Medulla oblongata (tissue), 1 donor: ENCODE data around the gene CETP.
A peak's percentile ranks its signal among the peaks of the same experiment; 100 is the strongest.
"Not testable (repeated sequence)": the region's sequence is repeated elsewhere in the genome, so short reads cannot be mapped to it uniquely, and the experiment has no call there.

Source experiments
- DNase-seq: peaks from one replicate; pipeline ENCODE4 v3.0.0-alpha.2; 2015; ENCODE audit errors: extremely low spot score

The CETP gene

GRCh38 chr16:56956756-56957155 is 5.0 kb upstream of the CETP start:
- no peak for DNase-seq

DNA sequence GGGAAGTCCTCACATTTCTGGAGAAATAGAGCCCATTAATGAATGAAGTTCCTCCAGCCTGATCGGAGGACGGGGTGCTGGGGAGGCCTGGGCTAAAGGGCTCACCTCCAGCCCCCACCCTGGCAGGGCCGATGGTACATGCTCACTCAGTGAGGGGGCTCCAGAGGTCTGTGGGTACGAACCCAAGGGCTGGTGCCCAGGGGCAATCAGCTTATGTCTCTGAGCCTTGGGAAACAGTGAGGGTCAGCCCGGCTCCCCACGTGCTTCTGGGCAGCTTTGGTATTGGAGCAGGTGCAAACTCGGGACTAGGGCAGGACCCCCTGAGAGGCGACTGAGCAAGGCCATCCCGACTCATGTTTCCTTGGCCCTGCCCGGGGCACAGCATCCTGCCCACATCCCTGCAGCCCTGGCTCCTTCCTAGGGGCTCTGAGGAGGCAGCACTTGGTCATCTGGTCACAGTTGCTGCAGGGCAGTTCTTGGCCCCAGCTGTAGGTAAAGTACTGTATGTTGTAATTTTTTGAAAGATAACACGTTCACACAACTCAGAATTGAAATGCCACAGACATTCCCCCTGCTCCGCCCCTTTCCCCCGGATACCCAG is 969 bp upstream of the CETP start:
- DNase-seq, result no peak

DNA sequence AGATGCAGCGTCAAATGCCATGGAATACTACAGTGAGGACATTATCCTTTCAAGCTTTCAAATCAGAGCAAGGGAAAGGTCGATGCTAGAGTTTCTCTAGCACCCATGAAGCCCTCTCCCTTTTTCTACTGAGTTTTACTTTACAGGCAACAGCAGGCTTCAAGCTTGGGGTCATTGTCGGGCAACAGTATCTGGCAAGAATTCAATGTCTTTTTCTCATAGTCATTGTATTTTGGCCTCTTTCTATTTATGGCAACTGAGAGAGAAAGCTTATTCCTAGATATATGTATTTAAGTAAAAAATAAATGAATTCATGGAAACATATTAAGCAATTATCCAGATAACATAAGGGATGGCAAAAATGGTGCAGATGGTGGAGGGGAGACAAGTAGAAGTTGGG is 364 bp upstream of the CETP start:
- no peak for DNase-seq

- peak; percentile 79 for DNase-seq
These were observed 2.7 kb downstream of the CETP start for GRCh38 chr16:56964243-56965148.

- DNase-seq, result peak; percentile 75
These were observed 3.7 kb downstream of the CETP start for GRCh38 chr16:56965149-56966092.

DNA sequence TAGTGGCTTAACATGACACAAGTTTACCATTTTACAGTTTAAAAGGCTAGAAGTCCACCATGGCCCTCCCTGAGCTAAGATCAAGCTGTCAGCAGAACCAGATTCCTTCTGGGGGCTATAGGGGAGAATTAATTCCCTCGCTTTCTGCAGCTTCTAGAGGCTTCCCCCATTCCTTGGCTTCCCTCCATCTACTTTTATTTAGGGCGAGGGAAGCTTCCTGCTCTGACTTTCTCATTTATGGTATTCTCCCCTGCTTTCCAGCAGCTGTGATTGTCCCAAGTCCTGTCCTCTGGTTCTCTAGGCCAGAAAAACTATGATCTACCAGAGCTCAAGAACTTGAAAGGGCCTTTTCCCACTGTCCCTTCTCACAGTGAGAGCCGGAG is 4.3 kb downstream of the CETP start:
- DNase-seq, result peak; percentile 33

DNA sequence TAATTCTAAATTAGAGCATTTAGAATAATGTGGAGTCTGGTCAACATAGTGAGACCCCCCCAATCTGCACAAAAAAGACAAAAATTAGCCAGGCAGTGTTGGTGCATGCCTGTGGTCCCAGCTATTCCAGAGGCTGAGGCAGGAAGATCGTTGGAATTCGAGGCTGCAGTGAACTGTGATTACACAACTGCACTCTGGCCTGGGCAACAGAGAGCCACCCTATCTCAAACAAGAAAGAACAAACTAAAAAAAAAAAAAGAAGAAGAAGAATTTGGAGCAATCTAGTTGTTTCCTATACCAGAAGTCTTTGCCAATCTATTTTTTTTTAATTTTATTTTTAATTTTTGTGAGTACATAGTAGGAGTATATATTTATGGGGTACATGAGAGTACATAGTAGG is 6.0 kb downstream of the CETP start:
- no peak for DNase-seq

GRCh38 chr16:56969769-56970168 is 8.0 kb downstream of the CETP start:
- no peak for DNase-seq

- no peak for DNase-seq
These were observed 9.4 kb downstream of the CETP start for GRCh38 chr16:56970934-56971767.

GRCh38 chr16:56971768-56972043 is 10.0 kb downstream of the CETP start:
- no peak for DNase-seq

DNA sequence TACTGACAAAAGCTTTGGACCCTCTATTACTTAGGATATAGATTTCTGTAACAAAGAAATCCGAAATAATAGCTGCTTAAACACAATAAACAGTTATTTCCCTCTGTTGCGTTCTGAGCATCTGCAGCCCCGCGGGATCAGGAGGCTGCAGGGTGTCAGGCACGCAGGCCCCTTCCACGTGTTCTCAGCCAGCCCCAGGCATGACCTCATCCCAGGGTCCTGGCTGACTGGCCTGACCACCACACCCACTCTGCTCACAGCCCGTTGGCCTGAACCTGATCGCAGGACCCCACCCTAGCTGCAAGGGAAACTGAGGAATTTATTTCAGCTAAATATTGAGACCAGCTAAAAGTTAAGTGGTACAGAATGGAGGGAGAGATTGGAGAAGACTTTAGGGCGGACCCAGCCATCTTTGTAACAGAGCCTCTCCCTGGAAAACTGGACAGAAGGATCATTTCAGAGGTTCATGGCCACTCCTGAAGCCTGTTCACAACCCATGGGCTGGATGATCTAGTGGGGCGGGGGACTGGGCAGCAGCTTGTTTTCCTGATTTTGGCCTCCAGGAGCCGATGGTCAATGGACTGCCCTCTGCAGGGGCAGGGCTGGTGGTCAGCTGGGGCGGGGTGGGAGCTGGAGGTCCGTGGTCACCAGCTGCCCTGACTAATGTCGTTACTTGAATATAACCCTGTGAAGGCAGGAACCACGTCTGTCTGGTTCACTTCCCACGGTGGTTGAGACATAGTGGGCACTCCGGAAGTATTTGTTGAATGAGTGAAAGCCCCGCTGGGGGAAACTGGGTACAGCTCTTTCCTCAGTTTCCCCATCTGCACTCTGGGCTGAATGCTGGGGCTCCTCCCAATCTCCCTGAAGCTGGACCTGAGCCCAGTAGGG is 10.9 kb downstream of the CETP start:
- DNase-seq, result no peak

DNA sequence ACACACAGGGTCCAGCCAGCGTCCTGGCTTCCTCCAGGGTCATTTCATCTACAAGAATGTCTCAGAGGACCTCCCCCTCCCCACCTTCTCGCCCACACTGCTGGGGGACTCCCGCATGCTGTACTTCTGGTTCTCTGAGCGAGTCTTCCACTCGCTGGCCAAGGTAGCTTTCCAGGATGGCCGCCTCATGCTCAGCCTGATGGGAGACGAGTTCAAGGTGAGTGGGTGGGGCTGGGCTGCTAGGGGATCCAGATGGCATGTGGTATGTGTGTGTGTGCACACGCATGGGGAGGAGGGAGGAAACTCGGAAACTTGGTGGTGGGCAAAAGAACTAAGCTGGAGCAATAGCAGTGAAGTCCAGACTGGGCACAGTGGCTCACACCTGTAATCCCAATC is 11.5 kb downstream of the CETP start:
- no peak for DNase-seq

DNA sequence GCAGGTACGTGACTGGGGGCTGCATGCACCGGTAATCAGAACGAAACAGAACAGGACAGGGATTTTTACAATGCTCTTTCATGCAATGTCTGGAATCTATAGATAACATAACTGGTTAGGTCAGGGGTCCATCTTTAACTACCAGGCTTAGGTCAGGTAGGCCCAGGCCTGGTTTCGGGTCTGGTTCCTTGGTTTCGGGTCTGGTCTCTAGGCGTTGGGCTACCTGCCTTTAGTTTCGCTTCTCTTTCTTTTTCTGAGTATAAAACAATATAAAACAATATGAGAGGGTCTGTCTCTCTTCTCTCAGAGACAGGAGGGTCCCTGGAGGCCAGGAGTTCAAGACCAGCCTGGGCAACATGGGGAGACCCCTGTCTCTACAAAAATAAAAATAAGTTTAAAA is 12.1 kb downstream of the CETP start:
- not testable (repeated sequence) for DNase-seq

DNA sequence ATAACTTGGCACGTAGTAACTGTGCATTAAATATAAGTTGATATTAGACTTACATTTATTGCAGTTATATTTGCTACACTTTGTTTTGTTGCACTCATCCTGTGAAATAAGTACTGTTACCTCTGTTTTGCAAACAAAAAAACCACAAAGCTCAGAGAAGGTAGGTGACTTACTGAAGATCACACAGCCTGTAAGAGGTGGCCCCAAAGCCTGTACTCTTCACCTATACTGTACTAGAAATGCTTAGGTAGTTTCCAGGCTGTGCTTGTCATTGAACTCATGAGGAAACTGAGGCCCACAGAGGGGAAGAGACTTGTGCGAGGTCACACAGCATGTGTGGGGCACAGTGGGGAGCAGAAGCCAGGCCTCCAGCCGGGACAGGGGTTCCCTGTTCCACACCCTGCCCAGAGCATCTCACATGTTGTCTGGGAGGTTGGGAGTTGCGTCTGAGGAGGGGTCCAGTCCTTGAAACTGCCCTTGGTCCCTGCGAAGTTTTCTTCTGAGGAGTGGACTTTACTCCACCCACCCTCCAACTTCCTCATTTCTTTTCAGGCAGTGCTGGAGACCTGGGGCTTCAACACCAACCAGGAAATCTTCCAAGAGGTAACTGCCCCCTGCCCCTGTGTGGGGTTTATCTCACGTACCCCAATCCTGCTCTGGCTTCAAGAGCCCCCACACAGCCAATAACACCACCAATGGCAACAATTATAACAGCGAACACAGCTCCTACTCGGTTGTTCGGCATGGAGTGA is 13.0 kb downstream of the CETP start:
- no peak for DNase-seq

DNA sequence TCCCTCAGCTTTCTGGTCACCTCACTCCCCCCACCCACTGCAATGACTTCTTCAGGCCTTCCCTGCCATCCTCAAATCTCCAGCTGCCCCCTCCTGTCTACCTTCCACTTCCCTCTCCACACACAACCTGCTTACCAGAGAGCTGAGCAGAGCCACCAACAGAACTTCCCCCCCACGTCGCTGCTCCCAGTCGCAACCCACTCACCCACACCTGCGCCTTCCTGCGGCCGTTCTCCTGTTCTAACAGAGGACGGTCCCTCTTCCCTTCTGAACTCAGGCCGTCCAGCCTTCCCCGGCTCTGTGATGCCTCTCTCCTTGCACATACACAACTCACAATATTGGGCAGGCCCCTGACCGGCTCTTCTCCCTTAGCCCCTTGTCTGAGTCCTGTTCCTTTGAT is 14.0 kb downstream of the CETP start:
- no peak for DNase-seq

DNA sequence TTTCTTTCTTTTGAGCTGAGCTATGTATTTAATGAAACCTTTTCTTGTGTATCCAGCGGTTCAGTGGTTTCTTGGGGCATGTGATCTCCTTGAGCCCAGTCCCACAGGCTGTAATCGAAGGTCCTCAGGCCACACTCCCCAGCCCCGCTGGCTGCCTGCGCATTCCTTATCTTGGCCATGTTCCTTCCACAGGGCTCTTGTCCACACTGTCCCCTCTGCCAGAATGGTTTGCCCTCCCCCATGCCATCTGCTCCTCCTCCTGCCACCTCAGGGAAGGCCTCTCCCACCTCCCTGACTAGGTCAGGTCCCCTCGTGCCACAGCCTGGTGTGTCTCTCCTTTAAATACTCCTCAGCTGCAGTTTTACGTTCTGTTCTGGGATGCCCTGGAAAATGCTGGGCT is 15.5 kb downstream of the CETP start:
- no peak for DNase-seq

DNA sequence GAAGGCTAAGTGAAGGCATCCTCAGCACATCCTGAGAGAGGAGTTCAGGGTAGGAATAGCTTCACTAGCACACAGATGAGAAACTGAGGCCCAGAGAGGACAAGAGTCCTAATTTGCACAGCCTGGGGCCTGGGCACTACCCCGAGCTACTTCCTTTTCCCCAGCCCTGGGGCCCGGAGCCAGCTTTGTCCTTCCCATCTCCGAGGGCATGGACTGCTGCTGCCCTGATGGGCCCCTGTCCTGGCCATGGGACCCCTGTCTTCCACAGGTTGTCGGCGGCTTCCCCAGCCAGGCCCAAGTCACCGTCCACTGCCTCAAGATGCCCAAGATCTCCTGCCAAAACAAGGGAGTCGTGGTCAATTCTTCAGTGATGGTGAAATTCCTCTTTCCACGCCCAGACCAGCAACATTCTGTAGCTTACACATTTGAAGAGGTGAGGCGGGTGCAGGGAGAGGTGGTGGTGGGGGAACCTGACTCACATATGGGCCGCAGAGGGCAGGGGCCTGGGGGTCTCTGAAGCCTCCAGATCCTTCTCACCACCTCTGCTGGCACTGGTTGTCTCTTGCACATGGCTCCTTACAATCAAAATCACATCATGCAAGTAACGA is 16.2 kb downstream of the CETP start:
- no peak for DNase-seq

DNA sequence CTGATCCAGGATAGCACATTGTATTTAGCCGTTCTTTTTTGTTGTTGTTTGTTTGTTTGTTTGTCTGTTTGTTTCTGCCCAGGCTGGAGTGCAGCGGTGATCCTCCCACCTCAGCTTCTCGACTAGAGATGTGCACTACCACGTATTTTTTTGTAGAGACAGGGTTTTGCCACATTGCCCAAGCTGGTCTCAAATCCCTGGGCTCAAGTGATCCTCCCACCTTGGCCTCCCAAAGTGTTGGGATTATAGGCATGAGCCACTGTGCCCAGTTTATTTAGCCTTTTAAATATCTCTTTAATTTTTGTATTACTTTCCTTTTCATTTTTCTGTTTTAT is 18.4 kb downstream of the CETP start:
- DNase-seq, result no peak
